ENCODE data around the gene GRM5. TPM values are rescaled to one million over a fixed set of nuclear protein-coding genes. Genes with fewer than 3 reads are reported as not detected.

The GRM5 gene
- total RNA-seq, 1 experiment from 2014 or later, result 0.03 TPM

DNA sequence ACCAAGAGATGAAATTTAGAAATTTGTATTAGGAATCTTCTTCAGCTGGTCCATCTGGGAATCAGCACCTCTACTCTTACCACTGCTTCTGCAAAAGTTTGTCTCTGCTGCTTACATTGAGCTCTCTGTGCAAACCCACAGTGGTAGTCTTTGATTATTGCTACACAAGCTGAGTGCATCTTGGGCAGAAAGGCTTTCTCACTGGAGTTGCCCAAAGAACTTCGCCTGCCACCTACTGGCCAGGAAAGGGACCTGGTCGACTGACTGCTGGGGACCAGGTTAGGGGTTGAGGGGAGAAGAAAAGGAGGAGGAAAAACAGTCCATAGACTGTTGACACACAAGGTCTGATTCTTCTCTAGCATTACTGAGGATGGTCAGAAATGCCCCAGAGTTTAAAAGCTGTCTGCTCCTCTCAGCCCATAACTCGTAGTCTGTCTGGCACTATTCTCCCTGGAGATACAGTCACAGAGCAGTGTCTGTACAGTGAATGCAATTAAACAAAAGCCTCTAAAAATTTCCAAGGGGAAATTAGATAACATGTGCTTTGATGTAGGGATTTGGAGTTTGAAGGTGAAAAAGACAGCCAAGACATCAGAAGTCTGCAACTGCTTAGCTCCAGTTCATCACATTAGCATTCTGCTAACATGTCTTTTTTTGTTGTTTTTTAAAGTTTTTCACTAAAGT, 513.3 kb downstream of the GRM5 start:
- no TSS peak for BruUV-seq (replicated peaks)
- no peak overlapping the region for H3K27ac ChIP-seq (ENCODE audit: low read length)
- no peak overlapping the region for H3K4me3 ChIP-seq (ENCODE audit: low read depth in 2 of 2, low read length in 2 of 2)
- peaks cover 5% of the 10 kb centered on the region; the same call in 1 of the 2 replicates for H3K4me1 ChIP-seq (ENCODE audit: control insufficient read depth, insufficient read depth, low read length)
- in situ Hi-C loops (cut with HindIII; ENCODE audit: low pct_unique_long_range_greater_than_20kb, low sequenced_read_pairs), result no loop called here
- ATAC-seq (peak; percentile 46; the same call in 1 of the 2 replicates), DNase-seq (ENCODE audit: low read depth, low spot score) (no peak)
- ChIA-PET POLR2A (no interaction called here), CTCF (interaction anchor here (0.6 kb wide), 1 partner anchor 313 kb away, joined by 4 read pairs; no protein-coding TSS in a partner anchor)
- no peaks in the 10 kb centered on the region for H3K27me3 ChIP-seq (ENCODE audit: control insufficient read depth, insufficient read depth, low read length)
- TF ChIP-seq, protein P1, sequence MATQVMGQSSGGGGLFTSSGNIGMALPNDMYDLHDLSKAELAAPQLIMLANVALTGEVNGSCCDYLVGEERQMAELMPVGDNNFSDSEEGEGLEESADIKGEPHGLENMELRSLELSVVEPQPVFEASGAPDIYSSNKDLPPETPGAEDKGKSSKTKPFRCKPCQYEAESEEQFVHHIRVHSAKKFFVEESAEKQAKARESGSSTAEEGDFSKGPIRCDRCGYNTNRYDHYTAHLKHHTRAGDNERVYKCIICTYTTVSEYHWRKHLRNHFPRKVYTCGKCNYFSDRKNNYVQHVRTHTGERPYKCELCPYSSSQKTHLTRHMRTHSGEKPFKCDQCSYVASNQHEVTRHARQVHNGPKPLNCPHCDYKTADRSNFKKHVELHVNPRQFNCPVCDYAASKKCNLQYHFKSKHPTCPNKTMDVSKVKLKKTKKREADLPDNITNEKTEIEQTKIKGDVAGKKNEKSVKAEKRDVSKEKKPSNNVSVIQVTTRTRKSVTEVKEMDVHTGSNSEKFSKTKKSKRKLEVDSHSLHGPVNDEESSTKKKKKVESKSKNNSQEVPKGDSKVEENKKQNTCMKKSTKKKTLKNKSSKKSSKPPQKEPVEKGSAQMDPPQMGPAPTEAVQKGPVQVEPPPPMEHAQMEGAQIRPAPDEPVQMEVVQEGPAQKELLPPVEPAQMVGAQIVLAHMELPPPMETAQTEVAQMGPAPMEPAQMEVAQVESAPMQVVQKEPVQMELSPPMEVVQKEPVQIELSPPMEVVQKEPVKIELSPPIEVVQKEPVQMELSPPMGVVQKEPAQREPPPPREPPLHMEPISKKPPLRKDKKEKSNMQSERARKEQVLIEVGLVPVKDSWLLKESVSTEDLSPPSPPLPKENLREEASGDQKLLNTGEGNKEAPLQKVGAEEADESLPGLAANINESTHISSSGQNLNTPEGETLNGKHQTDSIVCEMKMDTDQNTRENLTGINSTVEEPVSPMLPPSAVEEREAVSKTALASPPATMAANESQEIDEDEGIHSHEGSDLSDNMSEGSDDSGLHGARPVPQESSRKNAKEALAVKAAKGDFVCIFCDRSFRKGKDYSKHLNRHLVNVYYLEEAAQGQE (IDR thresholded peaks at IDR 0.05; ENCODE audit: insufficient read depth in 1 of 2, low read depth in 2 of 2, low read length in 1 of 2), result no peak
- TF ChIP-seq, protein P2, sequence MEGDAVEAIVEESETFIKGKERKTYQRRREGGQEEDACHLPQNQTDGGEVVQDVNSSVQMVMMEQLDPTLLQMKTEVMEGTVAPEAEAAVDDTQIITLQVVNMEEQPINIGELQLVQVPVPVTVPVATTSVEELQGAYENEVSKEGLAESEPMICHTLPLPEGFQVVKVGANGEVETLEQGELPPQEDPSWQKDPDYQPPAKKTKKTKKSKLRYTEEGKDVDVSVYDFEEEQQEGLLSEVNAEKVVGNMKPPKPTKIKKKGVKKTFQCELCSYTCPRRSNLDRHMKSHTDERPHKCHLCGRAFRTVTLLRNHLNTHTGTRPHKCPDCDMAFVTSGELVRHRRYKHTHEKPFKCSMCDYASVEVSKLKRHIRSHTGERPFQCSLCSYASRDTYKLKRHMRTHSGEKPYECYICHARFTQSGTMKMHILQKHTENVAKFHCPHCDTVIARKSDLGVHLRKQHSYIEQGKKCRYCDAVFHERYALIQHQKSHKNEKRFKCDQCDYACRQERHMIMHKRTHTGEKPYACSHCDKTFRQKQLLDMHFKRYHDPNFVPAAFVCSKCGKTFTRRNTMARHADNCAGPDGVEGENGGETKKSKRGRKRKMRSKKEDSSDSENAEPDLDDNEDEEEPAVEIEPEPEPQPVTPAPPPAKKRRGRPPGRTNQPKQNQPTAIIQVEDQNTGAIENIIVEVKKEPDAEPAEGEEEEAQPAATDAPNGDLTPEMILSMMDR (IDR thresholded peaks at IDR 0.05), result peak; percentile 86
- peaks cover 5% of the 10 kb centered on the region; the same call in 1 of the 2 replicates for H3K9me3 ChIP-seq (ENCODE audit: control insufficient read depth, insufficient read depth, low read depth, low read length)
- no peaks in the 10 kb centered on the region for H3K36me3 ChIP-seq (ENCODE audit: control insufficient read depth, insufficient read depth, low read length)
- intact Hi-C loops (cut with micrococcal nuclease; ENCODE audit: unreplicated experiment), result no loop called here

DNA sequence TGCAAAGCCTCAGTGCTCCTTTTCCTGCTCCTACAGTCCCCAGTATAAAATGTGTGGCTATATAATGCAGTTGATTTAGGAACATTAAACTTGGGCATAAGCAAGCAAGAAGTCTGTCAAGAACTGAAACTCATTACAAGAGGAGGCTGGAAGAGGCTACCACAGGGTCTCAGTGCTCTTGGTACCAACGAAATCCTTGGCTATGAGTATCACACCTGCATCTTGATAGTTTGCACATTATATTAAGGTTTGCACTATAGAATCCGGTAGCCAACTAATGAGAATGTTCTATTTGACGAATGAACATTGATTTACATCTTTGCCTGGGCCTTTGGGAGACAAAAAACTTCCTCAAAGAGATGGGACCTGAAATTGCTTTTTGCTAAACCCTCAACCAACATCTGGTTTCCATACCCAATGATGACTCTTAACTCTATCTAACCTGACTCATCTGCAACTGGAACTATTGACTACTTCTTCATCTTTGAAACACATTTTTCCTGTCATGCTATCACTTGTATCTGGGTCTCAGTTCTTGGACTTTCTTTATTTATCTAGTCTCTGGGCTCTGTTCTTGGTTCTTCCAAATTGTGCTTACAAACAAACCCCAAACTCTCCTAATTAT, 521.0 kb downstream of the GRM5 start:
- peak; percentile 37; the same call in 1 of the 2 replicates for ATAC-seq

More for the DNA sequence above, 521.0 kb downstream of the GRM5 start:
- H3K4me3 ChIP-seq (ENCODE audit: low read depth in 2 of 2, low read length in 2 of 2), result no peak overlapping the region
- TF ChIP-seq POLR2AphosphoS5 (IDR thresholded peaks at IDR 0.05; ENCODE audit: low read depth, low read length), result no peak
- no peak for TF ChIP-seq SIN3A (IDR thresholded peaks at IDR 0.05; ENCODE audit: borderline replicate concordance, insufficient read depth, low read depth, low read length)
- TF ChIP-seq TCF7L2 (IDR thresholded peaks at IDR 0.05; ENCODE audit: low read depth, low read length), result no peak
- TF ChIP-seq, protein P1 (IDR thresholded peaks at IDR 0.05; ENCODE audit: insufficient read depth in 1 of 2, low read depth in 2 of 2, low read length in 1 of 2), result no peak
- TF ChIP-seq, protein P2 (IDR thresholded peaks at IDR 0.05), result no peak; the same call in none of the 2 replicates
- intact Hi-C loops (cut with micrococcal nuclease; ENCODE audit: unreplicated experiment), result loop anchor here (1.0 to 10.0 kb wide), 6 partner anchors 312 to 1192 kb away; no protein-coding TSS in a partner anchor
- in situ Hi-C loops (cut with HindIII; ENCODE audit: low pct_unique_long_range_greater_than_20kb, low sequenced_read_pairs), result no loop called here
- no peak for DNase-seq (ENCODE audit: low read depth, low spot score)
- H3K9me3 ChIP-seq (ENCODE audit: control insufficient read depth, insufficient read depth, low read depth, low read length), result 0 out of 2 replicates have a peak, but pooled peaks cover 3% of the 10 kb centered on the region
- CTCF ChIA-PET, result interaction anchor here (1.0 kb wide), 1 partner anchor 528 kb away, joined by 6 read pairs; no protein-coding TSS in a partner anchor
- H3K4me1 ChIP-seq (ENCODE audit: control insufficient read depth, insufficient read depth, low read length), result no peaks in the 10 kb centered on the region
- no peak overlapping the region for H3K27ac ChIP-seq (ENCODE audit: low read length)
- no TSS peak for BruUV-seq (replicated peaks)
- H3K36me3 ChIP-seq (ENCODE audit: control insufficient read depth, insufficient read depth, low read length), result no peaks in the 10 kb centered on the region
- POLR2A ChIA-PET, result no interaction called here
- no peaks in the 10 kb centered on the region for H3K27me3 ChIP-seq (ENCODE audit: control insufficient read depth, insufficient read depth, low read length)

Measured in Panc1 (cell line).